GM12891 (cell line): ENCODE measurements around the gene GPRIN3.

ENCODE experiments used
- POLR2A ChIP-seq: IDR thresholded peaks from 2 replicates; pipeline ENCODE4 v1.6.1; 2011; ENCODE audit warnings: low read depth, low read length, control low read depth
- POLR2AphosphoS5 ChIP-seq: IDR thresholded peaks from 2 replicates; pipeline ENCODE4 v1.6.1; 2011; ENCODE audit warnings: low read depth, low read length, control low read depth
- SPI1 ChIP-seq: IDR thresholded peaks from 2 replicates; pipeline ENCODE4 v1.6.1; 2011; ENCODE audit warnings: low read depth, low read length, control low read depth

GRCh38 chr4:89268679-89269078 is 38.9 kb downstream of the GPRIN3 start:
- TF ChIP-seq POLR2A: no peak
- TF ChIP-seq POLR2AphosphoS5: no peak
- no peak for TF ChIP-seq SPI1
